ENCODE measurements around the gene BABAM2. TPM values are rescaled to one million over a fixed set of nuclear protein-coding genes. Genes with fewer than 3 reads are reported as not detected.

BABAM2 gene
- total and polyA plus RNA-seq, 2 of the 4 experiments (the other 2 are of a cell fraction), result 20.9 to 23.1 TPM

- H4K5ac ChIP-seq (ENCODE audit: low read depth, low read length), result 0 out of 2 replicates have a peak overlapping the region, but pooled peaks have one; percentile 21
- H2BK15ac ChIP-seq (ENCODE audit: low read depth, low read length), result peak overlapping the region; percentile 79; the same call in 2 of the 3 replicates
- in situ Hi-C loops (cut with MboI; ENCODE audit: low sequenced_read_pairs) (no loop called here), dilution Hi-C loops (cut with HindIII; ENCODE audit: low sequenced_read_pairs, unreplicated experiment) (no loop called here), intact Hi-C loops (cut with micrococcal nuclease) (no loop called here)
- WGBS, 2 experiments (ENCODE audit: extremely low coverage in 2 of 2, insufficient read length in 1 of 2), result 87% methylated on average over 2 of the region's 5 CpGs; no CpG with 5 or more reads in 1 of the 2 experiments
- DNase-seq (no peak), ATAC-seq (ENCODE audit: low read depth) (no peak)
- peak overlapping the region; percentile 86 for H2BK120ac ChIP-seq (ENCODE audit: low read depth, low read length)
- peak overlapping the region; percentile 41; the same call in 1 of the 2 replicates for H4K91ac ChIP-seq (ENCODE audit: insufficient read depth, low read depth, low read length)
- peak overlapping the region; percentile 68; the same call in 1 of the 2 replicates for H2AK5ac ChIP-seq (ENCODE audit: low read depth, low read length)
- peaks cover 3% of the 10 kb centered on the region; the same call in 1 of the 2 replicates for H3K36me3 ChIP-seq (ENCODE audit: control insufficient read depth, insufficient read depth, low read length)
- no peaks in the 10 kb centered on the region for H3K79me1 ChIP-seq (ENCODE audit: low read depth in 1 of 2, low read length in 2 of 2)
- H3K56ac ChIP-seq (ENCODE audit: extremely low read depth, insufficient read depth, low read length), result no peak overlapping the region
- H3K9ac ChIP-seq (ENCODE audit: low read depth, low read length), result 0 out of 2 replicates have a peak overlapping the region, but pooled peaks have one; percentile 35
- H3K14ac ChIP-seq (replicated peaks; ENCODE audit: low read depth, low read length), result peak overlapping the region; percentile 15; the same call in 1 of the 2 replicates
- H3K9me1 ChIP-seq (ENCODE audit: insufficient read depth, low read length), result peaks cover 19% of the 10 kb centered on the region; the same call in 1 of the 2 replicates
- no peak overlapping the region for H3K4me3 ChIP-seq (ENCODE audit: insufficient read depth, low read depth, low read length)
- ChIA-PET CTCF (interaction anchor here (0.6 to 1.3 kb wide), 2 partner anchors 11 to 33 kb away, joined by 3 to 4 read pairs; no protein-coding TSS in a partner anchor), POLR2A (ENCODE audit: unreplicated experiment) (no interaction called here)
- TF ChIP-seq POLR2A (IDR thresholded peaks at IDR 0.05; ENCODE audit: low read depth, low read length) (no peak), SMC3 (IDR thresholded peaks at IDR 0.05; ENCODE audit: low read depth, low read length) (no peak), RCOR1 (IDR thresholded peaks at IDR 0.05; ENCODE audit: insufficient replicate concordance, low read length) (no peak), NFE2L2 (IDR thresholded peaks at IDR 0.05; ENCODE audit: low read depth, low read length) (no peak)
- peak overlapping the region in 1 of 2 experiments; percentile 27; a peak in 2 of 4 replicates for H4K8ac ChIP-seq (ENCODE audit: low read depth in 2 of 2, low read length in 2 of 2)
- H3K27ac ChIP-seq (ENCODE audit: insufficient read depth, low read length), result peak overlapping the region; percentile 82; the same call in 1 of the 2 replicates
- peak overlapping the region; percentile 48 for H3K18ac ChIP-seq (ENCODE audit: low read depth, low read length)
- BruUV-seq (replicated peaks), result no TSS peak
- H3K23ac ChIP-seq (ENCODE audit: low read depth, low read length), result no peak overlapping the region; the same call in 1 of the 2 replicates
- H3K4me1 ChIP-seq (ENCODE audit: control insufficient read depth, insufficient read depth, low read length), result peaks cover 29% of the 10 kb centered on the region
- no peak overlapping the region for H2BK5ac ChIP-seq (ENCODE audit: low read depth, low read length, poor library complexity, severe bottlenecking)
- H2AK9ac ChIP-seq (replicated peaks; ENCODE audit: low read depth, low read length, poor library complexity), result no peak overlapping the region
- H3K27me3 ChIP-seq (ENCODE audit: control insufficient read depth, insufficient read depth, low read length), result no peaks in the 10 kb centered on the region
- no peak overlapping the region for H2AFZ ChIP-seq (replicated peaks; ENCODE audit: low read length, poor library complexity)
- H3K9me3 ChIP-seq (ENCODE audit: control insufficient read depth, insufficient read depth, low read length), result no peaks in the 10 kb centered on the region
- H3K4ac ChIP-seq (ENCODE audit: low read depth, low read length), result peak overlapping the region; percentile 45; the same call in 1 of the 2 replicates
- peak overlapping the region; percentile 81; the same call in 1 of the 2 replicates for H2BK20ac ChIP-seq (ENCODE audit: low read depth, low read length)
- no peak overlapping the region for H3K4me2 ChIP-seq (ENCODE audit: low read depth, low read length)
- H4K20me1 ChIP-seq (ENCODE audit: insufficient read depth, low read length), result no peaks in the 10 kb centered on the region
These were observed 452.8 kb downstream of the BABAM2 start for GRCh38 chr2:28343184-28343942.
